AG09319 (cell line): Measurements from ENCODE around the gene PRKAG3.

Source experiments
- DNase-seq: peaks from one replicate; pipeline ENCODE4 v3.0.0-alpha.2; 2010; ENCODE audit warnings: low read depth; ENCODE audit errors: extremely low read depth
- CTCF ChIP-seq: IDR thresholded peaks from 2 replicates; pipeline ENCODE4 v1.5.1; 2011; ENCODE audit warnings: low read depth, mild to moderate bottlenecking, inconsistent platforms, low read length, moderate library complexity

Gene PRKAG3

GRCh38 chr2:218831378-218831990 lies at the start of gene PRKAG3:
TSS of gene PRKAG3 (minus strand) at chr2:218831803.
- no peak for DNase-seq
- no peak for TF ChIP-seq CTCF

GRCh38 chr2:218880859-218881594 lies 49.4 kb upstream of the PRKAG3 start:
- no peak for DNase-seq
- TF ChIP-seq CTCF = no peak

GRCh38 chr2:218880102-218880858 lies 48.7 kb upstream of the PRKAG3 start, which contains the start of gene WNT10A:
TSS of gene WNT10A (plus strand) at chr2:218880852. CDS start at chr2:218880996, 144 bp downstream.
- no peak for TF ChIP-seq CTCF
- DNase-seq = no peak

- no peak for DNase-seq
- no peak for TF ChIP-seq CTCF
Observed at GRCh38 chr2:218879776-218880101, 48.1 kb upstream of the PRKAG3 start.

GRCh38 chr2:218878926-218879761 lies 47.5 kb upstream of the PRKAG3 start:
- no peak for TF ChIP-seq CTCF

GRCh38 chr2:218878486-218878885 lies 46.9 kb upstream of the PRKAG3 start:
- DNase-seq = no peak

More at GRCh38 chr2:218878926-218879761, 47.5 kb upstream of the PRKAG3 start:
- no peak for DNase-seq

More at GRCh38 chr2:218878486-218878885, 46.9 kb upstream of the PRKAG3 start:
- TF ChIP-seq CTCF = no peak
